CD4-positive, alpha-beta T cell treated with Interferon alpha-2 for 1 hour (primary cell): ENCODE measurements around the gene COL23A1.

Experiments
- DNase-seq, 2 donors: peaks; one replicate each; pipeline ENCODE4 v3.0.0-alpha.2; 2020 to 2022

Gene COL23A1

GRCh38 chr5:178215280-178216002 lies 374.8 kb downstream of the COL23A1 start:
- DNase-seq, result no peak

- no peak for DNase-seq
These were observed 375.9 kb downstream of the COL23A1 start for GRCh38 chr5:178214160-178214803.

GRCh38 chr5:178213748-178214151 lies 376.4 kb downstream of the COL23A1 start:
- DNase-seq, result no peak

- no peak for DNase-seq
These were observed 377.2 kb downstream of the COL23A1 start for GRCh38 chr5:178213003-178213461.

GRCh38 chr5:178212241-178213002 lies 377.8 kb downstream of the COL23A1 start:
- no peak for DNase-seq

- no peak for DNase-seq
These were observed 378.8 kb downstream of the COL23A1 start for GRCh38 chr5:178211095-178212048.

- DNase-seq, result no peak
These were observed 379.5 kb downstream of the COL23A1 start for GRCh38 chr5:178210686-178211085.

- DNase-seq, result no peak
These were observed 380.1 kb downstream of the COL23A1 start for GRCh38 chr5:178210073-178210535.

- DNase-seq, result no peak
These were observed 380.7 kb downstream of the COL23A1 start for GRCh38 chr5:178209334-178210072.

- no peak for DNase-seq
These were observed 381.5 kb downstream of the COL23A1 start for GRCh38 chr5:178208540-178209227.

- no peak for DNase-seq
These were observed 382.3 kb downstream of the COL23A1 start for GRCh38 chr5:178207917-178208280.

GRCh38 chr5:178207183-178207916 lies 382.8 kb downstream of the COL23A1 start:
- DNase-seq, result no peak

- peak in 1 of 2 donors; percentile 38 for DNase-seq
These were observed 383.8 kb downstream of the COL23A1 start for GRCh38 chr5:178206166-178207101.

GRCh38 chr5:178205749-178206047 lies 384.5 kb downstream of the COL23A1 start:
- DNase-seq, result no peak

- DNase-seq, result peak; percentile 65 to 78
These were observed 385.1 kb downstream of the COL23A1 start for GRCh38 chr5:178204935-178205748.

GRCh38 chr5:178204182-178204934 lies 385.8 kb downstream of the COL23A1 start, which contains the start of gene HNRNPAB:
Gene HNRNPAB (plus strand): TSS chr5:178204533. CDS start chr5:178204838, 305 bp downstream.
- peak; percentile 95 to 97 for DNase-seq

- no peak for DNase-seq
These were observed 386.5 kb downstream of the COL23A1 start for GRCh38 chr5:178203670-178204181.
